Adrenal gland (tissue), 12 donors: ENCODE data around the gene PPT2. TPM values are rescaled to one million over a fixed set of nuclear protein-coding genes. Genes with fewer than 3 reads are reported as not detected.

ENCODE experiments used
- DNase-seq, 7 donors: peaks; one replicate each; pipeline ENCODE4 v3.0.0-alpha.2; 2019 to 2020
- H3K27ac ChIP-seq, 5 donors: fragments of 200-600 bp; sonication (generic) in 4 of 5; 1 replicate in 3 of 5; 2 replicates in 2 of 5; pipeline versions ENCODE4 v1.5.1 to v1.8.0; 2016 to 2020; ENCODE audit warnings: mild to moderate bottlenecking in 1 of 5
- H3K27me3 ChIP-seq: fragments of 200-600 bp; 2 replicates; pipeline ENCODE4 v1.8.0; 2021
- H3K36me3 ChIP-seq, 2 donors: fragments of 200-600 bp; replicated peaks in 1 of 2; 1 replicate in 1 of 2; 2 replicates in 1 of 2; pipeline versions ENCODE4 v1.5.1 to v1.8.0; 2018 to 2022
- H3K4me1 ChIP-seq, 2 donors: fragments of 200-600 bp; replicated peaks in 1 of 2; 1 replicate in 1 of 2; 2 replicates in 1 of 2; pipeline versions ENCODE4 v1.5.1 to v1.8.0; 2018 to 2021
- H3K4me3 ChIP-seq, 4 donors: fragments of 200-600 bp; sonication (generic) in 3 of 4; one replicate each; pipeline ENCODE4 v1.5.1; 2016 to 2018
- H3K9me3 ChIP-seq, 3 donors: fragments of 200-600 bp; sonication (generic) in 1 of 3; replicated peaks in 1 of 3; 1 replicate in 2 of 3; 2 replicates in 1 of 3; pipeline versions ENCODE4 v1.5.1 to v1.8.0; 2016 to 2021
- CTCF ChIP-seq, 6 experiments: fragments of 450-650 bp in 4 of 6; fragments of 200-600 bp in 2 of 6; sonication (generic) in 1 of 6; IDR thresholded peaks; 1 replicate in 5 of 6; 2 replicates in 1 of 6; pipeline versions ENCODE4 v1.5.1 to v1.8.0; 2016 to 2021; ENCODE audit warnings: antibody characterized with exemption in 6 of 6, mild to moderate bottlenecking in 2 of 6, moderate library complexity in 1 of 6
- POLR2A ChIP-seq, 2 donors: fragments of 450-650 bp; IDR thresholded peaks; one replicate each; pipeline ENCODE4 v1.6.1; 2017; ENCODE audit warnings: antibody characterized with exemption in 2 of 2, mild to moderate bottlenecking in 2 of 2, moderate library complexity in 1 of 2
- WGBS, 4 donors: extraction: QIAGEN DNeasy Blood & Tissue Kit in 2 of 4; methylation state at CpG; one replicate each; pipeline versions ENCODE4 v1.1.5 to v1.1.7; 2013 to 2017; 5-methylcytosine and 5-hydroxymethylcytosine counted together
- intact Hi-C, 2 donors: fragments of 100-400 bp; cut with DNase I; formaldehyde crosslinking; loops; one replicate each; pipeline versions ENCODE4 v1.14.1 to v1.15.0; 2022 to 2023
- polyA plus RNA-seq, 3 donors: library from polyadenylated mRNA; stranded (reverse); fragments of 200-250 nt in 2 of 3; fragments of 350-450 nt in 1 of 3; fragmentation: Illumina TruSeq in 1 of 3; extraction: RNeasy Lipid Tissue Mini Kit (QIAGEN cat#74804) in 1 of 3; gene quantifications; one replicate each; pipeline ENCODE4 v1.2.3, GENCODE V29; 2013 to 2014
- total RNA-seq, 9 donors: library from RNA; depleted of rRNA in 4 of 9; stranded (reverse); fragments of >200 nt in 4 of 9; fragments of 120-200 nt in 1 of 9; fragmentation: NEBNext Ultra II Directional in 1 of 9; extraction: Animal tissue kit (Norgen Biotek cat#: 25700) in 1 of 9; gene quantifications; one replicate each; pipeline versions ENCODE4 v1.1.0 to v1.2.4, GENCODE V29; 2013 to 2023
- donor health status: healthy with polysubstance abuse.
- donor health status: Bipolar disorder and iron deficiency.
- donor health status: DM: yes; HTN: yes; CAD: no.
- donor health status: DM: no; HTN: no; CAD: no.
- donor health status: DM: no; HTN: no; CAD: no.
- donor health status: DM: yes; HTN: yes; CAD: no.

The PPT2 gene
- total and polyA plus RNA-seq, 12 donors: 10.4 to 33.6 (median 23.1) TPM

- Histone ChIP-seq H3K27ac (peak overlapping the region in 2 of 5 donors; percentile 60 to 85), H3K4me1 (peaks cover 15 to 37% of the 10 kb centered on the region in 2 donors), H3K9me3 (no peaks in the 10 kb centered on the region), H3K27me3 (no peaks in the 10 kb centered on the region), H3K36me3 (peaks cover 0 to 46% of the 10 kb centered on the region in 2 donors), H3K4me3 (no peak overlapping the region)
- peak in 1 of 7 donors; percentile 57 for DNase-seq
- intact Hi-C loops: loop anchor here (5.0 to 10.0 kb wide), 4 partner anchors 43 to 78 kb away; partner anchors contain the start of genes EGFL8 (in 1 of the 2), GPSM3 (in 1 of the 2) and PBX2 (in 1 of the 2)
- 70 to 86% (median 76%) methylated on average over 7 to 8 of the region's 8 CpGs for WGBS, 4 donors
- TF ChIP-seq CTCF (IDR thresholded peaks at IDR 0.05): no peak
- no peak for TF ChIP-seq POLR2A (IDR thresholded peaks at IDR 0.05)
Measured at GRCh38 chr6:32114796-32115195, 39.1 kb upstream of the PPT2 start.

- no peak overlapping the region for H3K27ac ChIP-seq
- H3K9me3 ChIP-seq: no peaks in the 10 kb centered on the region
- intact Hi-C loops: loop anchor here (5.0 to 10.0 kb wide), 3 partner anchors 42 to 61 kb away; partner anchors contain the start of gene EGFL8 (in 1 of the 2)
- no peak for TF ChIP-seq POLR2A (IDR thresholded peaks at IDR 0.05)
- no peak for TF ChIP-seq CTCF (IDR thresholded peaks at IDR 0.05)
- H3K27me3 ChIP-seq: no peaks in the 10 kb centered on the region
- H3K4me3 ChIP-seq: no peak overlapping the region
- peak in 1 of 7 donors; percentile 52 for DNase-seq
- peaks cover 15 to 37% of the 10 kb centered on the region in 2 donors for H3K4me1 ChIP-seq
- peaks cover 0 to 55% of the 10 kb centered on the region in 2 donors for H3K36me3 ChIP-seq
- whole genome bisulfite sequencing, 4 donors: 70 to 78% (median 76%) methylated on average over 6 of the region's 6 CpGs
Measured at GRCh38 chr6:32115623-32116022, 38.3 kb upstream of the PPT2 start.

- intact Hi-C loops: loop anchor here (5.0 to 10.0 kb wide), 3 partner anchors 41 to 62 kb away; partner anchors contain the start of gene EGFL8 (in 1 of the 2)
- Histone ChIP-seq H3K4me1 (peaks cover 10 to 37% of the 10 kb centered on the region in 2 donors), H3K27me3 (no peaks in the 10 kb centered on the region), H3K36me3 (peaks cover 0 to 65% of the 10 kb centered on the region in 2 donors), H3K4me3 (no peak overlapping the region), H3K27ac (peak overlapping the region in 1 of 5 donors; percentile 15), H3K9me3 (no peaks in the 10 kb centered on the region)
- 90 to 96% (median 92%) methylated on average over 7 of the region's 7 CpGs for WGBS, 4 donors
- DNase-seq: peak in 1 of 7 donors; percentile 45
- TF ChIP-seq POLR2A (IDR thresholded peaks at IDR 0.05) (no peak), CTCF (IDR thresholded peaks at IDR 0.05) (peak in 5 of 6 experiments; percentile 10 to 34 (median 25))
Measured at GRCh38 chr6:32116674-32117073, 37.3 kb upstream of the PPT2 start.

GRCh38 chr6:32117461-32117860, 36.5 kb upstream of the PPT2 start:
- intact Hi-C loops: loop anchor here (5.0 to 10.0 kb wide), 3 partner anchors 40 to 63 kb away; partner anchors contain the start of gene EGFL8 (in 1 of the 2)
- H3K4me3 ChIP-seq: no peak overlapping the region
- H3K27me3 ChIP-seq: no peaks in the 10 kb centered on the region
- peaks cover 0 to 73% of the 10 kb centered on the region in 2 donors for H3K36me3 ChIP-seq
- peak in 1 of 7 donors; percentile 48 for DNase-seq
- no peak overlapping the region for H3K27ac ChIP-seq
- H3K9me3 ChIP-seq: no peaks in the 10 kb centered on the region
- TF ChIP-seq POLR2A (IDR thresholded peaks at IDR 0.05) (no peak), CTCF (IDR thresholded peaks at IDR 0.05) (no peak)
- WGBS, 4 donors: 80 to 95% (median 85%) methylated on average over 3 to 9 of the region's 9 CpGs
- H3K4me1 ChIP-seq: peaks cover 10 to 34% of the 10 kb centered on the region in 2 donors
